Measurements from ENCODE around the gene NHLRC3. TPM values are rescaled to one million over a fixed set of nuclear protein-coding genes. Genes with fewer than 3 reads are reported as not detected.

NHLRC3 gene
- total and polyA plus RNA-seq, 9 of the 15 experiments (the other 6 are each of a cell fraction or from before 2014, with no cell fraction given) = 5.5 to 15.3 (median 9.0) TPM

GRCh38 chr13:39037880-39038568, at the start of gene NHLRC3, which contains the start of gene PROSER1 (continued):
- TF ChIP-seq E2F8 (IDR thresholded peaks at IDR 0.05; ENCODE audit: low read depth, partially characterized antibody) (peak; percentile 75), KLF13 (tag; IDR thresholded peaks at IDR 0.05; ENCODE audit: borderline replicate concordance, low read depth) (no peak; the same call in 1 of the 2 replicates), CREB5 (CRISPR knock-in tag; IDR thresholded peaks at IDR 0.05) (no peak), ZBTB34 (CRISPR knock-in tag; IDR thresholded peaks at IDR 0.05) (no peak), SMC3 (conservative IDR thresholded peaks at IDR 0.05; ENCODE audit: insufficient read depth, low read depth, low read length) (no peak), SMARCA5 (IDR thresholded peaks at IDR 0.05) (no peak), CXXC5 (CRISPR knock-in tag; IDR thresholded peaks at IDR 0.05) (no peak), JUN (IDR thresholded peaks at IDR 0.05; ENCODE audit: borderline replicate concordance, low read depth, low read length) (no peak), JUN (CRISPR knock-in tag; IDR thresholded peaks at IDR 0.05; ENCODE audit: borderline replicate concordance) (no peak), RBFOX2 (IDR thresholded peaks at IDR 0.05; ENCODE audit: low read depth, low read length) (peak; percentile 86), EP400 (IDR thresholded peaks at IDR 0.05) (peak; percentile 75), ZSCAN32 (CRISPR knock-in tag; IDR thresholded peaks at IDR 0.05) (no peak), HDGF (IDR thresholded peaks at IDR 0.05) (no peak), ZC3H4 (CRISPR knock-in tag; IDR thresholded peaks at IDR 0.05; ENCODE audit: borderline replicate concordance) (no peak), SMARCB1 (IDR thresholded peaks at IDR 0.05; ENCODE audit: insufficient read length, low read depth) (no peak), ZFP91 (CRISPR knock-in tag; IDR thresholded peaks at IDR 0.05) (no peak), SMAD1 (IDR thresholded peaks at IDR 0.05; ENCODE audit: low read depth, low read length, partially characterized antibody) (no peak), TAF9B (IDR thresholded peaks at IDR 0.05; ENCODE audit: partially characterized antibody) (peak; percentile 64), CREB3 (tag; conservative IDR thresholded peaks at IDR 0.05; ENCODE audit: low read depth) (no peak), FOXM1 (IDR thresholded peaks at IDR 0.05; ENCODE audit: low read depth) (no peak), FOXM1 (CRISPR knock-in tag; IDR thresholded peaks at IDR 0.05; ENCODE audit: low read depth) (no peak)
